ENCODE results near the gene FKBP1B. TPM values are rescaled to one million over a fixed set of nuclear protein-coding genes. Genes with fewer than 3 reads are reported as not detected.

Gene FKBP1B
- 9.3 and 14.6 TPM in 2 replicates for total RNA-seq

GRCh38 chr2:24049485-24050021, at the start of gene FKBP1B:
Gene FKBP1B, plus strand, starts transcription at chr2:24049741. Its CDS starts 109 bp downstream, at chr2:24049850.

GRCh38 chr2:24009680-24010476, 39.7 kb upstream of the FKBP1B start, which contains the start of gene MFSD2B:
Gene MFSD2B, plus strand, starts transcription at chr2:24010085. Its CDS starts 12 bp downstream, at chr2:24010097.

GRCh38 chr2:24046930-24047702, 2.4 kb upstream of the FKBP1B start, which contains the start of gene WDCP:
Gene WDCP, minus strand, starts transcription at chr2:24047391. Its CDS starts 7,897 bp downstream, at chr2:24039494.

GRCh38 chr2:24075915-24076848, 26.6 kb downstream of the FKBP1B start, which contains the start of gene SF3B6:
Gene SF3B6, minus strand, starts transcription at chr2:24076326. Its CDS starts 97 bp downstream, at chr2:24076229.

GRCh38 chr2:24084386-24085199, 35.1 kb downstream of the FKBP1B start, which contains the start of gene TP53I3:
Gene TP53I3, minus strand, starts transcription at chr2:24084834. Its CDS starts 508 bp downstream, at chr2:24084326.

Other genes starting within 250 kb of the FKBP1B start
- gene ATAD2B, start 122.6 kb upstream of the FKBP1B start, total RNA-seq, result 8.4 and 22.7 TPM in 2 replicates
- 7.3 and 12.3 TPM in 2 replicates for gene UBXN2A, start 109.3 kb upstream of the FKBP1B start, total RNA-seq
- 0.25 TPM in 1 of 2 replicates, not detected in the other for gene MFSD2B, start 39.7 kb upstream of the FKBP1B start, total RNA-seq
- gene WDCP, start 2.4 kb upstream of the FKBP1B start, total RNA-seq, result 6.2 and 14.4 TPM in 2 replicates
- 108 and 113 TPM in 2 replicates for gene SF3B6, start 26.6 kb downstream of the FKBP1B start, total RNA-seq
- gene TP53I3, start 35.1 kb downstream of the FKBP1B start, total RNA-seq, result 46.4 and 120 TPM in 2 replicates
- 0.19 and 0.32 TPM in 2 replicates for gene PFN4, start 73.6 kb downstream of the FKBP1B start, total RNA-seq
- gene FAM228B, start 73.7 kb downstream of the FKBP1B start, total RNA-seq, result 2.1 and 5.7 TPM in 2 replicates
- gene FAM228A, start 125.3 kb downstream of the FKBP1B start, total RNA-seq, result under 0.01 and 0.31 TPM in 2 replicates